Smooth muscle cell (in vitro differentiated cells): Measurements from ENCODE around the gene MTERF4. TPM values are rescaled to one million over a fixed set of nuclear protein-coding genes. Genes with fewer than 3 reads are reported as not detected.

Experiments
- DNase-seq: peaks from one replicate; lab custom pipeline; 2025; ENCODE audit not compliant: unreplicated experiment; lab: John Stamatoyannopoulos, UW
- H2AFZ ChIP-seq: fragments of 200-600 bp; sonication (generic); 2 replicates; pipeline ENCODE4 v1.6.0; 2016; ENCODE audit warnings: antibody characterized with exemption, low read depth, mild to moderate bottlenecking
- H3F3A ChIP-seq: fragments of 200-600 bp; sonication (generic); 2 replicates; pipeline ENCODE4 v1.6.0; 2017; ENCODE audit warnings: antibody characterized with exemption, low read depth
- H3K27ac ChIP-seq: fragments of 200-600 bp; sonication (generic); 2 replicates; pipeline ENCODE4 v1.5.1; 2016; ENCODE audit warnings: low read depth, mild to moderate bottlenecking
- H3K27me3 ChIP-seq: fragments of 200-600 bp; sonication (generic); 2 replicates; pipeline ENCODE4 v1.6.1; 2016; ENCODE audit warnings: low read depth, mild to moderate bottlenecking
- H3K36me3 ChIP-seq: fragments of 200-600 bp; sonication (generic); 2 replicates; pipeline ENCODE4 v1.5.1; 2016; ENCODE audit warnings: low read depth
- H3K4me1 ChIP-seq: fragments of 200-600 bp; sonication (generic); 2 replicates; pipeline ENCODE4 v1.5.1; 2016; ENCODE audit warnings: low read depth
- H3K4me2 ChIP-seq: fragments of 200-600 bp; sonication (generic); 2 replicates; pipeline ENCODE4 v1.6.0; 2016; ENCODE audit warnings: mild to moderate bottlenecking
- H3K4me3 ChIP-seq: fragments of 200-600 bp; sonication (generic); 2 replicates; pipeline ENCODE4 v1.5.1; 2016; ENCODE audit warnings: mild to moderate bottlenecking
- H3K79me2 ChIP-seq: fragments of 200-600 bp; sonication (generic); 2 replicates; pipeline ENCODE4 v1.6.0; 2016; ENCODE audit warnings: low read depth, mild to moderate bottlenecking
- H3K9ac ChIP-seq: fragments of 200-600 bp; sonication (generic); 2 replicates; pipeline ENCODE4 v1.6.0; 2016; ENCODE audit warnings: low read depth
- H3K9me3 ChIP-seq: fragments of 200-600 bp; sonication (generic); replicated peaks from 2 replicates; pipeline ENCODE4 v1.5.1; 2016; ENCODE audit warnings: low read depth
- H4K20me1 ChIP-seq: fragments of 200-600 bp; sonication (generic); 2 replicates; pipeline ENCODE4 v1.6.0; 2016; ENCODE audit warnings: low read depth
- CTCF ChIP-seq: fragments of 200-600 bp; sonication (generic); IDR thresholded peaks from 2 replicates; pipeline ENCODE4 v1.5.1; 2017; ENCODE audit warnings: borderline replicate concordance, mild to moderate bottlenecking, antibody characterized with exemption; ENCODE audit not compliant: insufficient read depth, poor library complexity, severe bottlenecking
- WGBS: methylation state at CpG from one replicate; pipeline ENCODE4 v1.1.7; 2016; ENCODE audit warnings: low lambda C conversion rate; 5-methylcytosine and 5-hydroxymethylcytosine counted together
- polyA plus RNA-seq: library from polyadenylated mRNA; unstranded; fragments of >200 nt; fragmentation: Nextera tagmentation; extraction: Ambion mirVana; gene quantifications from 2 replicates; pipeline ENCODE4 v1.2.1, GENCODE V29; 2016
- total RNA-seq: library from RNA; depleted of rRNA; stranded (reverse); fragments of >200 nt; gene quantifications from 2 replicates; pipeline ENCODE4 v1.2.3, GENCODE V29; 2014

MTERF4 gene
- total and polyA plus RNA-seq, 2 experiments from 2014 or later, result 13.7 to 27.3 TPM

- Histone ChIP-seq H3K9ac (no peak overlapping the region), H3K27ac (no peak overlapping the region), H2AFZ (no peak overlapping the region), H3K36me3 (no peaks in the 10 kb centered on the region), H3K79me2 (no peaks in the 10 kb centered on the region), H3F3A (no peaks in the 10 kb centered on the region), H3K4me3 (no peak overlapping the region), H3K4me1 (no peaks in the 10 kb centered on the region), H3K27me3 (no peaks in the 10 kb centered on the region), H4K20me1 (no peaks in the 10 kb centered on the region), H3K4me2 (no peak overlapping the region), H3K9me3 (no peaks in the 10 kb centered on the region)
- TF ChIP-seq CTCF, result no peak
- DNase-seq, result no peak
- 95% methylated on average over 16 of the region's 16 CpGs for WGBS
Measured at GRCh38 chr2:241138471-241138870, 36.4 kb upstream of the MTERF4 start.

DNA sequence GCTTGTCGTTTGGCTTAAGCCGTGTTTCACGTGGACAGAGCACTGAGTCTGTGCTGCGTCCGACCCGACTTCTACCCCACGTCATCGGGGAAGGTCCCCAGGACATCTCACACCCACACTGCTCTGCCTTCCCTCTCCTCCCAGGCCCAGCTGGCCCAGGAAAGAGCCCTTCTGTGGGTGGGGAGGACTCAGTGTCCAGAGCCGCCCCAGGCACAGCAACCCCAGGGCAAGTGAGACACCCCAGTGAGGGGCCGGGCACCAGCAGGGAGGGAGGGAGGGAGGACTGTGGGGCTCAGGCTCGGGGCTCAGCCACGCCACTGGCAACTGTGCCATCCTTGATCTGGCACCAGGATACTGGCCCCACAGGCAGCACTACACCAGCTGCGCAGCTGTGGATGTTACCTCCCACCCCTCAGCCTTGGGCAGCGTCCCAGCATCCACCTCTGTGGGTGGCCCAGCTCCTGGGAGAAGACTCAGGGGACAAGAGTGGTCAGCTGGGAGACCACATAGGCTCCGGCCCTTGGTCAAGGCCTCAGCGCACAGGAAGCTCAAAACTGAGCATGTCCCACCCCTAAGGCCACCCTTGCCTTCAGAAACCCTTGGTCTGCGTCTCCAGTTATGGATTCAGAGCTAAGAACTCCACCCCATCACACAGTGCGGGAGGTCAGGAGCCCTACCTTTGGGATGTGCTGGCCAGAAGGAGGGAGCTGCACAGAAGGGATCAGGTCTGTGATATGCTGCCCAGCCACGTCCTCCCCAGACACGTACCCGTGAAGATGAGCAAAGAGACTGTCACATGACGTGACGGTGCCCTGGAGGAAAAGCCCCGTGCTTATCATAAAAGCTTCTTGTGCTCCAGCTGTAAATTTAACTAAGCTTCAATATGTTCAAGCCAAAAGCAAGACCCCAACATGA is 35.4 kb upstream of the MTERF4 start:
- Histone ChIP-seq H3K9me3 (no peaks in the 10 kb centered on the region), H3K4me1 (no peaks in the 10 kb centered on the region), H2AFZ (no peak overlapping the region), H3K27ac (no peak overlapping the region), H3K4me2 (no peak overlapping the region), H3K4me3 (no peak overlapping the region), H3K9ac (no peak overlapping the region), H3K79me2 (no peaks in the 10 kb centered on the region), H3K36me3 (no peaks in the 10 kb centered on the region), H3K27me3 (no peaks in the 10 kb centered on the region), H3F3A (no peaks in the 10 kb centered on the region), H4K20me1 (no peaks in the 10 kb centered on the region)
- no peak for TF ChIP-seq CTCF
- WGBS, result 93% methylated on average over 22 of the region's 24 CpGs
- no peak for DNase-seq

GRCh38 chr2:241136661-241137260 is 34.7 kb upstream of the MTERF4 start:
- no peak overlapping the region for H3K27ac ChIP-seq
- no peaks in the 10 kb centered on the region for H3K36me3 ChIP-seq
- no peak for TF ChIP-seq CTCF
- H2AFZ ChIP-seq, result no peak overlapping the region
- no peak overlapping the region for H3K4me3 ChIP-seq
- no peaks in the 10 kb centered on the region for H4K20me1 ChIP-seq
- no peaks in the 10 kb centered on the region for H3K9me3 ChIP-seq
- no peaks in the 10 kb centered on the region for H3F3A ChIP-seq
- DNase-seq, result no peak
- 96% methylated on average over 25 of the region's 25 CpGs for WGBS
- no peaks in the 10 kb centered on the region for H3K79me2 ChIP-seq
- H3K27me3 ChIP-seq, result no peaks in the 10 kb centered on the region
- no peak overlapping the region for H3K9ac ChIP-seq
- no peaks in the 10 kb centered on the region for H3K4me1 ChIP-seq
- H3K4me2 ChIP-seq, result no peak overlapping the region
